Right cardiac atrium (tissue), 5 donors: ENCODE data around the gene CCDC146. TPM values are rescaled to one million over a fixed set of nuclear protein-coding genes. Genes with fewer than 3 reads are reported as not detected.
"Not testable (repeated sequence)": the region's sequence is repeated elsewhere in the genome, so short reads cannot be mapped to it uniquely, and the experiment has no call there.

Experiments used
- ATAC-seq, 2 donors: fragments of 200-7000 bp; cut with Tn5 transposase; one replicate each; pipeline versions ENCODE4 v1.8.0 to v1.9.1; 2020; ENCODE audit warnings: moderate library complexity in 2 of 2, mild to moderate bottlenecking in 1 of 2
- DNase-seq, 3 donors: peaks; one replicate each; pipeline ENCODE4 v3.0.0-alpha.2; 2020
- H3K27ac ChIP-seq: one replicate; pipeline ENCODE4 v1.5.1; 2013; ENCODE audit warnings: mild to moderate bottlenecking, low read length, control low read depth, moderate library complexity
- H3K27me3 ChIP-seq: one replicate; pipeline ENCODE4 v1.6.1; 2013; ENCODE audit not compliant: control insufficient read depth, insufficient read depth
- H3K4me1 ChIP-seq: one replicate; pipeline ENCODE4 v1.6.1; 2013; ENCODE audit warnings: low read length; ENCODE audit not compliant: control insufficient read depth, insufficient read depth
- H3K4me3 ChIP-seq: one replicate; pipeline ENCODE4 v1.5.1; 2013; ENCODE audit warnings: low read length, control low read depth
- H3K9me3 ChIP-seq: one replicate; pipeline ENCODE4 v1.6.1; 2013; ENCODE audit warnings: low read length; ENCODE audit not compliant: control insufficient read depth
- WGBS: extraction: QIAGEN DNeasy Blood & Tissue Kit; methylation state at CpG from one replicate; pipeline ENCODE4 v1.1.7; 2013; 5-methylcytosine and 5-hydroxymethylcytosine counted together
- intact Hi-C, 4 donors: fragments of 100-400 bp; cut with DNase I; formaldehyde crosslinking; loops; one replicate each; pipeline versions ENCODE4 v1.11.0 to v1.14.0; 2022 to 2023
- polyA plus RNA-seq: library from polyadenylated mRNA; stranded (reverse); fragments of 200-250 nt; gene quantifications from one replicate; pipeline ENCODE4 v1.2.3, GENCODE V29; 2013
- total RNA-seq, 4 donors: library from RNA; stranded (reverse); fragmentation: NEBNext Ultra II Directional; extraction: Animal tissue kit (Norgen Biotek cat#: 25700); gene quantifications; one replicate each; pipeline ENCODE4 v1.2.1, GENCODE V29; 2021
- donor health status: healthy with polysubstance abuse.
- donor health status: DM: no; HTN: yes; CAD: no.
- donor health status: DM: no; HTN: no; CAD: no.
- donor health status: DM: no; HTN: yes; CAD: no; lungs with severe emphysema.
- donor health status: DM: yes; HTN: yes; CAD: no.

The CCDC146 gene
- total and polyA plus RNA-seq, 5 donors: 6.0 to 11.4 (median 9.5) TPM

- H3K27me3 ChIP-seq: no peaks in the 10 kb centered on the region
- no peak overlapping the region for H3K4me3 ChIP-seq
- DNase-seq: no peak
- no peak overlapping the region for H3K27ac ChIP-seq
- intact Hi-C loops: no loop called here
- peaks cover 3% of the 10 kb centered on the region for H3K4me1 ChIP-seq
- no peak for ATAC-seq
- no peaks in the 10 kb centered on the region for H3K9me3 ChIP-seq
- 93% methylated on average over 2 of the region's 2 CpGs for WGBS
These were observed 78.1 kb downstream of the CCDC146 start for GRCh38 chr7:77200542-77200941.

DNA sequence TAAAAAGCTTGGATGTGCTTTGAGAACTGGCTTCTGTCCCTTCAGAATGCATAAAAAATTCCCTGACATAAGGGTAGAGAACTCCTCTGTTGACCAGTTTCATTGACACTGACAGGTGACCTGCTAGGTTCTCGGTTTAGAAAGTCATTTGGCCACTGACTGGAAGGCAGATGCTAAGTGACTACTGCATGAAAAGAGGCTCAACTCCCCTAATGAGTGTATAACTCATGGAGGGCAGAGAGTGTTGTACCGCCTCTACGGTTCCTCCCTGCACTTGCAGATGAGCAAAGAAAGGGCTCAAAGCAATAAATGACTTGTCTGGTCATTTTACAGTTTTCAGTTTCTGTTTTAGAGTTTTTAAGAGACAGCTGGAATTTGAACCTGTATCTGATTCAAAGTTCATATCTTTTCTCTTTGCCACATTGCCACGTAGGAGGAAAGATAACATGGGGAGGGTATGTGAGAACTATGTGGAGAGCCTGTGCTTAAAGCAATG is 80.1 kb downstream of the CCDC146 start:
- Histone ChIP-seq H3K27ac (no peak overlapping the region), H3K9me3 (no peaks in the 10 kb centered on the region), H3K27me3 (no peaks in the 10 kb centered on the region), H3K4me1 (peaks cover 3% of the 10 kb centered on the region), H3K4me3 (no peak overlapping the region)
- intact Hi-C loops: no loop called here
- ATAC-seq (no peak), DNase-seq (no peak)
- 86% methylated on average over 4 of the region's 4 CpGs for WGBS

- intact Hi-C loops: no loop called here
- H3K4me1 ChIP-seq: no peaks in the 10 kb centered on the region
- H3K9me3 ChIP-seq: peaks cover 2% of the 10 kb centered on the region
- ATAC-seq (no peak), DNase-seq (no peak)
- H3K27ac ChIP-seq: no peak overlapping the region
- no peaks in the 10 kb centered on the region for H3K27me3 ChIP-seq
- no peak overlapping the region for H3K4me3 ChIP-seq
- WGBS: 98% methylated on average over 3 of the region's 3 CpGs
These were observed 83.3 kb downstream of the CCDC146 start for GRCh38 chr7:77205706-77206105.

DNA sequence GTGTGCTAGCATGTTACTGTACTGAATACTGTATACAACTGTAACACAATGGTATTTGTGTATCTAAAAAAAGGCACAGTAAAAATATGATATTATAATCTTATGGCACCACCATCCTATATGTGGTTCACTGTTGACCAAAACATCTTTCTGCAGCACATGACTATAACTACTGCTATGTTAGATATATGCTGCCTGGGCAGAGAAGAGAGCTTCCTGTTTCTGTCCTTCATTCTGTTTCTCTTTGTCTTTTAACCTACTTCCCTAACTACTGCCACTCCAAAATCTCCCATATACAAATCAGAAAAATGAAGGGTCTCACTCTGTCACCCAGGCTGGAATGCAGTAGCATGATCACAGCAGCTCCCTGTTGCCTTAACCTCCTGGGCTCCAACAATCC is 86.0 kb downstream of the CCDC146 start:
- intact Hi-C loops: no loop called here
- Histone ChIP-seq H3K4me1 (no peaks in the 10 kb centered on the region), H3K27ac (no peak overlapping the region), H3K27me3 (no peaks in the 10 kb centered on the region), H3K9me3 (peaks cover 2% of the 10 kb centered on the region), H3K4me3 (no peak overlapping the region)
- ATAC-seq: no peak
- no peak for DNase-seq

DNA sequence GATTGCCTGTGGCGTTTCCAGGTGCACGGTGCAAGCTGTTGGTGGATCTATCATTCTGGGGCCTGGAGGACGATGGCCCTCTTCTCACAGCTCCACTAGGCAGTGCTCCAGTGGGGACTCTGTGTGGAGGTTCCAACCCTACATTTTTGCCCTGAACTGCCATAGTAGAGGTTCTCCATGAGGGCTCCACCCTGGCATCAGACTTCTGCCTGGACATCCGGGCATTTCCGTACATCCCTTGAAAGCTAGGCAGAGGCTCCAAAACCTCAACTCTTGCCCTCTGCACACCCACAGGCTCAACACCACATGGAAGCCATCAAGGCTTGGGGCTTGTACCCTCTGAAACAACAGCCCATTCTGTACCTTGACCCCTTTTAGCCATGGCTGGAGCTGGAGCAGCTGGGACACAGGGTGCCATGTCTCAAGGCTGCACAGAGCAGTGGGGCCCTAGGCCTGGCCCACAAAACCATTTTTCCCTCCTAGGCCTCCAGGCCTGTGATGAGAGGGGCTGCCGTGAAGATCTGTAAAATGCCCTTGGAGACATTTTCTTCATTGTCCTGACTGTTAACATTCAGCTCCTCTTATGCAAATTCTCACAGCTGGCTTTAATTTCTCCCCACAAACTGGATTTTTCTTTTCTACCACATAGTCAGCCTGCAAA is 87.2 kb downstream of the CCDC146 start:
- Histone ChIP-seq H3K4me3 (no peak overlapping the region), H3K4me1 (no peaks in the 10 kb centered on the region), H3K27me3 (no peaks in the 10 kb centered on the region), H3K9me3 (peaks cover 2% of the 10 kb centered on the region), H3K27ac (no peak overlapping the region)
- DNase-seq: no peak
- intact Hi-C loops: no loop called here
- ATAC-seq: no peak
- WGBS: 92% methylated on average over 6 of the region's 6 CpGs

- H3K9me3 ChIP-seq: no peaks in the 10 kb centered on the region
- intact Hi-C loops: no loop called here
- no peak overlapping the region for H3K27ac ChIP-seq
- DNase-seq (no peak), ATAC-seq (no peak)
- no peak overlapping the region for H3K4me3 ChIP-seq
- H3K4me1 ChIP-seq: no peaks in the 10 kb centered on the region
- no peaks in the 10 kb centered on the region for H3K27me3 ChIP-seq
- 89% methylated on average over 3 of the region's 3 CpGs for WGBS
These were observed 93.9 kb downstream of the CCDC146 start for GRCh38 chr7:77216181-77216845.

- H3K4me1 ChIP-seq: no peaks in the 10 kb centered on the region
- no peak overlapping the region for H3K4me3 ChIP-seq
- intact Hi-C loops: no loop called here
- H3K9me3 ChIP-seq: no peaks in the 10 kb centered on the region
- 98% methylated on average over 2 of the region's 2 CpGs for WGBS
- H3K27ac ChIP-seq: no peak overlapping the region
- no peaks in the 10 kb centered on the region for H3K27me3 ChIP-seq
- ATAC-seq (no peak), DNase-seq (no peak)
These were observed 95.2 kb downstream of the CCDC146 start for GRCh38 chr7:77217474-77218185.

GRCh38 chr7:77219701-77220331 is 97.4 kb downstream of the CCDC146 start:
- intact Hi-C loops, H3K27me3 ChIP-seq: not testable (repeated sequence)
- 89% methylated on average over 10 of the region's 10 CpGs for WGBS

GRCh38 chr7:77222065-77222464 is 99.7 kb downstream of the CCDC146 start:
- H3K27me3 ChIP-seq: no peaks in the 10 kb centered on the region
- H3K4me3 ChIP-seq: no peak overlapping the region
- intact Hi-C loops: no loop called here
- no peaks in the 10 kb centered on the region for H3K9me3 ChIP-seq
- no peak overlapping the region for H3K27ac ChIP-seq
- WGBS: 82% methylated on average over 4 of the region's 4 CpGs
- no peak for ATAC-seq
- DNase-seq: peak in 1 of 3 donors; percentile 42
- H3K4me1 ChIP-seq: no peaks in the 10 kb centered on the region

More at GRCh38 chr7:77219701-77220331, 97.4 kb downstream of the CCDC146 start:
- not testable (repeated sequence) for H3K4me3 ChIP-seq, DNase-seq, H3K27ac ChIP-seq, H3K4me1 ChIP-seq, H3K9me3 ChIP-seq, ATAC-seq

DNA sequence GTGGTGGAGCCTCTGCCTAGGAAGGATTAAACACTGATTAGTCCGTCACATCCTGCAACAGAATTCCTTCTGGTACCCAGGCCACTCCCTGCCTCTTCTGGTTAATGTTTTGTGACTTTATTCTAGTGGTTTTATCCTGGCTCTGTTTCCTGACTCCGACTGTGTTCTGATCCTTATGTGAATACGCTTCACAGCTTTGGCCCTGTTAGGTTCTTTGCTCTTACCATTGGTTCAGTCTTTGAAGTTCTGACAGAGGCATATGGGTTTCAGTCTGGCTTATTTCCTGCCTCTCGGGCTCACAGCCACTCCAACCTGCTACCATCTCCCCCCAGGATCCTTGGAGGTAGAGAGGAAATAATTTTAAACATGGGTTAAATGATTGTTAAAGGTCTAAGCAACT is 100.4 kb downstream of the CCDC146 start:
- intact Hi-C loops: no loop called here
- Histone ChIP-seq H3K9me3 (no peaks in the 10 kb centered on the region), H3K27me3 (no peaks in the 10 kb centered on the region), H3K4me3 (no peak overlapping the region), H3K27ac (no peak overlapping the region), H3K4me1 (no peaks in the 10 kb centered on the region)
- no peak for ATAC-seq
- WGBS: 89% methylated on average over 4 of the region's 4 CpGs
- DNase-seq: no peak

DNA sequence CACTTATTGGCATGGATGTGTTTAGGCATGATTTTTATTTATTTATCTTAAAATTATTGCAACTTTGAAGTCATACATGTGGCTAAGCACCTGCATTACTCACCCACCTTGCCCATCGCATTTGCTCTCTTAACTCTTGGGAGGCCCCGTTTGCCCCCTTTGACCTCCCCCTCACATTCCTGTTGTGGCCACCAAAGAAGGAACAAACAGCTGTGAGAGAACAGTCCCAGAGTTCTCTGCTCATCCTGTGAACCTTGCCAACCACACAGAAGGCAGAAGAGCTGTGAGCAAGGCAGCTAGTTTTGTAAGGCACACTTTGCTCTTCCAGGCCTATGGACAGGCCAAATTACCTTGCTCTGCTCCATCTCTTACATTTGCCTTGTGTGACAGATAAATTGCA is 100.8 kb downstream of the CCDC146 start:
- intact Hi-C loops: no loop called here
- H3K4me1 ChIP-seq: no peaks in the 10 kb centered on the region
- WGBS: 62% methylated on average over 2 of the region's 2 CpGs
- H3K27ac ChIP-seq: no peak overlapping the region
- H3K27me3 ChIP-seq: no peaks in the 10 kb centered on the region
- DNase-seq (no peak), ATAC-seq (no peak)
- no peak overlapping the region for H3K4me3 ChIP-seq
- no peaks in the 10 kb centered on the region for H3K9me3 ChIP-seq
